COLO829 (cell line): ENCODE measurements around the gene ZCCHC8.
"Not testable (repeated sequence)": the region's sequence is repeated elsewhere in the genome, so short reads cannot be mapped to it uniquely, and the experiment has no call there.

Experiments used
- DNase-seq: peaks from one replicate; pipeline ENCODE4 v3.0.0; 2012; ENCODE audit warnings: low spot score

The ZCCHC8 gene

GRCh38 chr12:122471324-122472226, 29.2 kb downstream of the ZCCHC8 start:
- peak; percentile 43 for DNase-seq

- DNase-seq, result not testable (repeated sequence)
Measured at GRCh38 chr12:122470576-122470975, 30.2 kb downstream of the ZCCHC8 start.

- DNase-seq, result not testable (repeated sequence)
Measured at GRCh38 chr12:122469856-122470255, 30.9 kb downstream of the ZCCHC8 start.

GRCh38 chr12:122467983-122468382, 32.7 kb downstream of the ZCCHC8 start:
- DNase-seq, result no peak

GRCh38 chr12:122464317-122465042, 36.3 kb downstream of the ZCCHC8 start:
- peak; percentile 92 for DNase-seq

GRCh38 chr12:122460641-122461040, 40.1 kb downstream of the ZCCHC8 start:
- DNase-seq, result no peak

GRCh38 chr12:122460061-122460460, 40.7 kb downstream of the ZCCHC8 start:
- DNase-seq, result no peak

GRCh38 chr12:122459211-122459610, 41.5 kb downstream of the ZCCHC8 start:
- DNase-seq, result no peak

GRCh38 chr12:122458105-122459035, 42.4 kb downstream of the ZCCHC8 start:
- no peak for DNase-seq

- no peak for DNase-seq
Measured at GRCh38 chr12:122457627-122458026, 43.1 kb downstream of the ZCCHC8 start.

GRCh38 chr12:122454739-122455138, 46.0 kb downstream of the ZCCHC8 start:
- DNase-seq, result no peak

GRCh38 chr12:122454250-122454721, 46.4 kb downstream of the ZCCHC8 start:
- DNase-seq, result no peak

- DNase-seq, result no peak
Measured at GRCh38 chr12:122452701-122453285, 47.9 kb downstream of the ZCCHC8 start.

GRCh38 chr12:122449317-122449716, 51.4 kb downstream of the ZCCHC8 start:
- peak; percentile 42 for DNase-seq

GRCh38 chr12:122447825-122448224, 52.9 kb downstream of the ZCCHC8 start:
- not testable (repeated sequence) for DNase-seq

- not testable (repeated sequence) for DNase-seq
Measured at GRCh38 chr12:122446390-122446789, 54.3 kb downstream of the ZCCHC8 start.

GRCh38 chr12:122444071-122444470, 56.7 kb downstream of the ZCCHC8 start:
- DNase-seq, result not testable (repeated sequence)

- not testable (repeated sequence) for DNase-seq
Measured at GRCh38 chr12:122438822-122439221, 61.9 kb downstream of the ZCCHC8 start.

- no peak for DNase-seq
Measured at GRCh38 chr12:122437656-122438121, 63.0 kb downstream of the ZCCHC8 start.

- no peak for DNase-seq
Measured at GRCh38 chr12:122435186-122435585, 65.5 kb downstream of the ZCCHC8 start.

- DNase-seq, result not testable (repeated sequence)
Measured at GRCh38 chr12:122429043-122429442, 71.7 kb downstream of the ZCCHC8 start.
